GM19351 (cell line): ENCODE data around the gene USP34.

ENCODE experiments used
- ATAC-seq: cut with Tn5 transposase; IDR thresholded peaks from one replicate; pipeline ENCODE4 v1.9.1; 2021; ENCODE audit warnings: mild to moderate bottlenecking, moderate library complexity; ENCODE audit not compliant: unreplicated experiment

Gene USP34

GRCh38 chr2:61377046-61377445 lies 93.8 kb downstream of the USP34 start:
- no peak for ATAC-seq

- ATAC-seq: no peak
Observed at GRCh38 chr2:61376211-61376610, 94.7 kb downstream of the USP34 start.

GRCh38 chr2:61371027-61371426 lies 99.9 kb downstream of the USP34 start:
- ATAC-seq: no peak

- no peak for ATAC-seq
Observed at GRCh38 chr2:61368687-61369665, 101.9 kb downstream of the USP34 start.

- no peak for ATAC-seq
Observed at GRCh38 chr2:61367177-61367576, 103.7 kb downstream of the USP34 start.

GRCh38 chr2:61363580-61363979 lies 107.3 kb downstream of the USP34 start:
- ATAC-seq: no peak

GRCh38 chr2:61362873-61363272 lies 108.0 kb downstream of the USP34 start:
- no peak for ATAC-seq

GRCh38 chr2:61361068-61361467 lies 109.8 kb downstream of the USP34 start:
- no peak for ATAC-seq

GRCh38 chr2:61359058-61359457 lies 111.8 kb downstream of the USP34 start:
- no peak for ATAC-seq

- no peak for ATAC-seq
Observed at GRCh38 chr2:61357681-61358080, 113.2 kb downstream of the USP34 start.

- no peak for ATAC-seq
Observed at GRCh38 chr2:61356958-61357350, 113.9 kb downstream of the USP34 start.

GRCh38 chr2:61356261-61356957 lies 114.5 kb downstream of the USP34 start:
- ATAC-seq: no peak

- no peak for ATAC-seq
Observed at GRCh38 chr2:61354543-61355197, 116.2 kb downstream of the USP34 start.

GRCh38 chr2:61353909-61354308 lies 117.0 kb downstream of the USP34 start:
- ATAC-seq: no peak

- no peak for ATAC-seq
Observed at GRCh38 chr2:61350777-61351176, 120.1 kb downstream of the USP34 start.

- no peak for ATAC-seq
Observed at GRCh38 chr2:61343141-61343540, 127.7 kb downstream of the USP34 start.

GRCh38 chr2:61340242-61340641 lies 130.6 kb downstream of the USP34 start:
- ATAC-seq: no peak

GRCh38 chr2:61338447-61338846 lies 132.4 kb downstream of the USP34 start:
- ATAC-seq: no peak

GRCh38 chr2:61335187-61335586 lies 135.7 kb downstream of the USP34 start:
- no peak for ATAC-seq

GRCh38 chr2:61334466-61334865 lies 136.4 kb downstream of the USP34 start:
- ATAC-seq: no peak

- no peak for ATAC-seq
Observed at GRCh38 chr2:61328707-61329251, 142.1 kb downstream of the USP34 start.
